HG03521 (cell line): ENCODE data around the gene GUCY2C.

Experiments
- ATAC-seq: cut with Tn5 transposase; IDR thresholded peaks from one replicate; pipeline ENCODE4 v1.9.1; 2021; ENCODE audit warnings: mild to moderate bottlenecking, moderate library complexity; ENCODE audit not compliant: unreplicated experiment

GUCY2C gene

DNA sequence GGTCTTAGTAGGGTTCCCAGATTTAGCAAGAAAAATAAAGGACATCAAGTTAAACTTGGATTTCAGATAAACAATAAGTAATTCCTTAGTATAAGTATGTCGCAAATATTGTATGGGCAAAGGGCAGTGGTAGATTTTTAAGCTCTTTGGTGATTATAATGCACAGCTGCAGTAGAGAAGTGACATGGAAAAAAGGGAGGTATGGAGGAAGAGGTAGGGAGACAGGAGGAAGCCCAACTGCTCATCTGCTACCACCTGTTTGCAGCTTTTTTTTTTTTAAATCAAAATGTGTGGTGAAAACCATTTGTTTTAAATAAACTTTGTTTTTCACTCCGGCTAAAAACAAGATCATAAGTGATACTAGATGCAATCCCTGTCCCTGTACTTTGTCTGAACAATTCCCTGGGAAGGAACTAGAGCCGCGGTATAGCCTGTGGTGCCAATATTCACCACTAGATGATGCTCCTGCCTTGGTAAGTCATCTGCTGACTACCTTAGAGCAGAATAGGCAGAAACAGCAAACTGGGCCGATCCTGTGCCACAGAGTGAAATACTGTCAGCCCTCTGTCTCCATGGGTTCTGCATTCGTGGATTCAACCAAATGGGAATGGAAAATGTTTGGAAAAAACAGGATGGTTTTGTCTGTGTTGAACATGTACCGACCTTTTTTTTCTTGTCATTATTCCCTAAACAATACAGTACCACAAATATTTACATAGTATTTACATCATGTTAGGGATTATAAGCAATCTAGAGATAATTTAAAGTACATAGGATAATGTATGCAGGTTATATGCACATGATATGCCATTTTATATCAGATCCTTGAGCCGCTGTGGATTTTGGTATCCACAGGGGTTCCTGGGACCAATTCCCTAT is 66.3 kb downstream of the GUCY2C start:
- ATAC-seq: peak; percentile 91

DNA sequence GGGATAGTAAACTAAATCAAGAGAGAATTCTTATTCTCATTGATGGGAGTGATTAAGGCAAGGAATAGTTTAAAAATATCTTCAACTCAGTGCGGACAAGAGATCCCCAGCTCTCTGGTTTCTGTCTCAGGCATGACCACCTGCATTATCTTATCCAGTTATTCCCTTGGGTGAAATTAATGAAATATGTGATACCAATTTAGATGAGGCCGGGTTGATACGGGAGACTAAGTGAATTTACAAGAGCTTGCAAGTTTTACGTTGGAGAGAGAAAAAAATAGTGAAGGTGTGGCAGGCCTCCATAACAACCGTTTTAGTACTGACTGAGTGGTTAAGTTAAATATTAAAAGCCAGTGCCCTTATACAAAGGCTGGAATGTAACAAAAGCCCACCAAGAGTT is 67.6 kb downstream of the GUCY2C start:
- ATAC-seq: no peak

DNA sequence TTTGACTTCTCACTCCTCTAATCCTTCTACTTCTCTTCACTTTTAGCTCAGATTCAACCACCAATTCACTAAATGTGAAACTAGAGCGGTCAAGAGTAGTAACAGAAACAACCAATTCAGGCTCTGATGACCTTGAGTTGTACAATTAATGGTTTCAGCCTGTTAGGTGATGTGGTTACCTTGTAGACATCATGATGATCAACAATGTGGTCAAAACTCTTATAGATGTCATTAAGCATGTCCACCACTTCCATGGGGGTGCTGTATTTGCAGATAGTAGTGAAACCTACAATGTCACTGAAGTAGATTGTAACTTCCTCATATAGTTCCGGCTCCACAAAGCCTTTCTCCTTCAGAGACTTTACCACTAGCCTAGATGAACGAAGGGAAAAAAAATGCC is 74.6 kb downstream of the GUCY2C start:
- ATAC-seq: peak; percentile 72

DNA sequence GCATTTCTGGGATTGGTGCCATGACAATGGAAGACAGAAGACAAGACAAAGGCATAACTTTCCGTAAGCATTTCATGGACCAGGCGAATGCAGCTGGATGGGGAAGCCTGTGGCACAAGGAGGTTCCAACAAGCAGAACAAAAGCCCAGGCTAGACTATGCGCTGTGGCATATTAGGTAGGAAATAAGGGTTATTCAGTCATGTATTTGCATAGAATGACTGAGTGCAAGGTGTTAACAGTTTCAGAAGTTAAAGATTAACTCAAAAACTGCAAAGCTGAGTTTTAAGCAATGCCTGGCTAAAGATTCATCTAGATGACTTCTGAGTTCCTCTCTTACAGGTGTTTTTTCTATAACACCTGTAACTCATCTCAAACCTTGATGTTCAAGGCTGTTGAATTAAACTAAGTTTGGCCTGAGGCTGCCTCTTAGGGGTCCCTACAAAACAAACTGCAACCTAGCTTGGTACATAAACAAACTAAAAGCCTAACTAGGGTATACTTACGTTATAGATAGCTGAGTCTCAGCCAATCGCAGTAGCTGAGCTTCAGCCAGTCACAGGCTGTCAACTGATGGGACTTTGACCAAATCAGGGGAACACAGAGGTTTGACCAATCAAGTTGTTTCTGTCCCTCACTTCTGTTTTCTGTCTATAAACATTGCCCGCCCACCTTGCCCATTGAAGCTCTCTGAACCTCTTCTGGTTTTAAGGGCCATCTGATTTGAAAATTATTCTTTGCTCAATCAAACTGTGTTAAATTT is 76.5 kb downstream of the GUCY2C start:
- ATAC-seq: peak; percentile 33

DNA sequence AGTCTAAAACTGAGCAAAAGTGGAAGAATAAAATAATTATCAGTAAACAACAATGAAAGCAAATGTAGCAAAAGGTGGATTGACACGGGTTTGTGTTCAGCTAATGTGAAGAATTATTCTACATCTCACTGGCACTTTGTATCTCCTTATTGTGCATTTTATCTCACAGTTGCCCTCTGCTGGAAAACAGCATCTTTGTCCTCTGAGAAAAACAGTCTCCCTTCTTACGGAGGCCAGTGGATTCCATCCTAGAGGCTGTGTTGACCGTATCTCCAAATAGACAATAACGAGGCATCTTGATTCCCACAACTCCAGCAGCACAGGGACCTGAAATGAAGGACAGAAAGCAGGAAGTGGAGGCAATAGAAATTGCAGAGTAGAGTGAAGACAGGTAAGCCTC is 77.4 kb downstream of the GUCY2C start:
- no peak for ATAC-seq

DNA sequence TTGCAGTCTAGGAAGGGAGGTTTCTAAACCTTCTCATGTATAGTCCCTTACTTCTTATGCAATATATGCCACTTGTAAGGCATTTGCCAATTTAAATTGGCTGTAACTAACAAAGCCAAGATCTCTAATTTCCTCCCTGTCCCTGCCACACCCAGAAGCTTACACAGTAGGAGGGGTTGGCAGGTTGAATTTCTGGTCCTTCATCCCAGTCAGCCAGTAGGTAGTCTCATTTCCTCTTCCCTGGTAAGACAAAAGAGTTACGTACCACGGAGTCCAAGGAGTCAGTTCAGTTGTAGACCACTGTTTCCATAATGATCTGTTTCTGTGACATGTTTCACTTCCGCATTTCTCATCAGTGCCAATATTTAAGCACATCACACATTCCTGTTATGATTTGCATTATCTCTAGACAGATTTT is 81.7 kb downstream of the GUCY2C start:
- peak; percentile 43 for ATAC-seq

DNA sequence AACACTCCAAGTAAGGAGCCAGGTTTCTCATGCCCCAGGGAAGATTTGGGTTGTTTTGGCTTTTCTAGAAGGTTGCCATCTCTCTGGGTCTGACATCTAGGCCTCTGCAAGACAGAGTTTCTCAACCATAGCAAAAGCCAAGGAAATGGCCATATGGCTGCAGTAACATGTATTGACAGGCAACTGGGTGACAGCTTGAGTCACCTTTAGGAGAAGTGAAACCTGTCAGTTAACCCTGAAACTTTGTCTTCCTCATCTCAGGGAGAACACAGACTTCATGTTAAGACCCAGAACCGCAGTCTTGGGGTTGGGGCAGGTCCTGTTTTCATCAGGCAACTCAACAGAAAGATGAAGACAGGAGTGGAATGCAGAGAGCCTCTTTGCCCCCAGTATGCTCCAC is 82.7 kb downstream of the GUCY2C start:
- ATAC-seq: peak; percentile 93

DNA sequence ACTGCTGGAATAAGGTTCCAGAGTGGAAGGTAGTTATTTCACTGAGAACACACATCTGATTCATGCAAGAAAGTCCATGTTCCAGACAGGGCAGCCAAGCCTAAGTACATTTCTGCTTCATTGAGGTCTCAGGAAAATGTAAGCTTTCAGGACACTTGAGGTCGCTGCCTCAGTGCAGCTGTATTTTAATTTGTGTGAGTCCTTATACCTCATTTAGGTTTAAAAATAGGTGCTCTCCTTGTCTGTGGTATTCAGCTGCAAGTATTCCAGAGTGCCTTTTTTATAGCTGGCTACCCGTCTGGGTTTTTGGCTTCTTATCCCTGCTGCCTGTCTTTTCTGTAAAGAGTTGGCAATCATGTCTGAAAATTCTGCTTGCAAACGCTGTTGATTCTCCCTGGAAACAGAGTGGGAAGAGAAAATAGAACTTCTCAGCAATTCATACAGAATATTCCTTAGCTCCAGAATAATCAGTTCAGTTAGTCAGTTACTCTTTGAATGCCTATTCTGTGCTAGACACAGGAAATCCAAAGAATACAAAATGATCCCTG is 83.4 kb downstream of the GUCY2C start:
- ATAC-seq: no peak

DNA sequence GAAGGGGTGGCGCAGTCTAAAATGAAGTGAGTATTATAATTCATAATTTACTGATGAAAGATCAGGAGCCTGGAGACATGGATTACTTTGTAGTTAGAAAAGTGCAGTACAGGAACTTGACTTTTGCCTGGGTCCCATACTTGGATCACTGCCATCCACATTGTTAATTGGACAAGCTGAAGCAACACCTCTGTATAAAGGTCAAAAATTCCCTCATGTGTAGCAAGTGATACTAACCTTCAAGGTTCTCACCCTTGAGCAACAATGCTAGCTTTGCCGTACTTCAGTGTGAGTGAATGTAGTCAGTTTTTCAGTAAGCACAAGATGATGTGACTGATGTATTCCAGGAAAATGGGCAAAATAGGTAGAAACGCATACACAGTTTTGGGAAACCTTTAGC is 84.1 kb downstream of the GUCY2C start:
- ATAC-seq: no peak

DNA sequence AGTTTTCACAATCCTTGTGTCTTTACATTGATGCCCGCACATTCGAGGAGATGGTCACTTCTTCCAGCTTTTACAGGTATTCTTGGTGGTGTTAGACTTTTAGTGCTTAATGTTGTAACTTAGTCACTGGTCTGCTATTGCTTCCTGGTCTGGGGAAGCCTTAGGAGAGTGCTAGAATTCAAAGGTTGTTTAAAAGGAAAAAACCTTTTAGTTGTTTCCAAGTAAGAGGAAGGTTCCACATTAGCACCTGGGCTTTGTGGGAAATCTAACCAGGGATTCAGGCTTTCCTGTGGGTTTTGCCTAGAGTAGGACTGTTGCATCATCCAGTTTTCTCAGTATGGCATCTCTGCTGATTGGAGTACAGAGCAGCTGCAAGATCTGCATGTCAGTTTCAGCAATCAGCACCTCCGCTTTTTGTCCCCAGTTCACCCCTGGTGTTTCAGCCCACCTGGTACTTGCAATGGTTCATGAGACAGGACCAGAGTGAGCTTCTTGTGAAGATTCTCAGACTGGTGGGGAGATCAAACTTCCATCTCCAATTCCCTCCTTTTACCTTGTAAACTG is 84.7 kb downstream of the GUCY2C start:
- ATAC-seq: no peak

DNA sequence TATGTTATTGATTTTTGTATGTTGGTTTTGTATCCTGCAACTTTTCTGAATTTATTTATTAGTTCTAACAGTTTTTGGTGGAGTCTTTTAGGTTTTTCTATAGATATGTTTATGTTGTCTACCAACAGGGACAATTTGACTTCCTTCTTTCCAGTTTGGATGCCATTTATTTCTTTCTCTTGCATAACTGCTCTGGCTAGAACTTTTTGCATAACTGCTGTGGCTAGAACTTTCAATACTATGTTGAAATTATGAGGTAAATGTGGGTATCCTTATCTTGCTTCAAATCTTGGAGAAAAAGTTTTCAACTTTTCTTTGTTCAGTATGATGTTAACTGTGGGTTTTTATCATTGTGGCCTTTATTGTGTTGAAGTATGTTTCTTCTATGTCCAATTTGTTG is 88.8 kb downstream of the GUCY2C start:
- ATAC-seq: no peak

DNA sequence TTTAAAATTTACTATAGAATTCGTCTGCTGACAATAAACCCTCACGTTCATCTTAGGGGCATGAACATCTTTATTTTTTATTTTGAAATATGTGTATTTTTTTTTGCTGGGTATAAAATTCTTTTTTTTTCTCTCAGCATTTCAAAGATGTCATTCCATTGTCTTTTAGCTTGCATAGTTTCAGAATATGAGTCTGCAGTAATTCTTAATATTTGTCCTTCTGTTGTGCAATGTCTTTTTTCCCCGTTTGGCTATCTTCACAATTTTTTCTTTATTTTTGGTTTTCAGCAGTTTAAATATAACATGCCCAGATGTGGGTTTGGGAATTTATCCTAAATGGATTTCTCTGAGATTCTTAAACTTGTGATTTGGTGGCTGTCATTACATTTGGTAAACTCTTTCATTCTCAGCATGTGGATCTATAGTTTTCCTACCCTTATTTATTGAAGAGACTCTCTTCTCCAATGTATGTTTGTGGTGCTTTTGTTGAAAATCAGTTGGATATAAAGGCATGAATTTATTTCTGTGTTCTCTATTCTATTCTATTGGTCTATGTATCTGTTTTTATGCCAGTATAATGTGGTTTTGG is 90.9 kb downstream of the GUCY2C start:
- ATAC-seq: no peak

DNA sequence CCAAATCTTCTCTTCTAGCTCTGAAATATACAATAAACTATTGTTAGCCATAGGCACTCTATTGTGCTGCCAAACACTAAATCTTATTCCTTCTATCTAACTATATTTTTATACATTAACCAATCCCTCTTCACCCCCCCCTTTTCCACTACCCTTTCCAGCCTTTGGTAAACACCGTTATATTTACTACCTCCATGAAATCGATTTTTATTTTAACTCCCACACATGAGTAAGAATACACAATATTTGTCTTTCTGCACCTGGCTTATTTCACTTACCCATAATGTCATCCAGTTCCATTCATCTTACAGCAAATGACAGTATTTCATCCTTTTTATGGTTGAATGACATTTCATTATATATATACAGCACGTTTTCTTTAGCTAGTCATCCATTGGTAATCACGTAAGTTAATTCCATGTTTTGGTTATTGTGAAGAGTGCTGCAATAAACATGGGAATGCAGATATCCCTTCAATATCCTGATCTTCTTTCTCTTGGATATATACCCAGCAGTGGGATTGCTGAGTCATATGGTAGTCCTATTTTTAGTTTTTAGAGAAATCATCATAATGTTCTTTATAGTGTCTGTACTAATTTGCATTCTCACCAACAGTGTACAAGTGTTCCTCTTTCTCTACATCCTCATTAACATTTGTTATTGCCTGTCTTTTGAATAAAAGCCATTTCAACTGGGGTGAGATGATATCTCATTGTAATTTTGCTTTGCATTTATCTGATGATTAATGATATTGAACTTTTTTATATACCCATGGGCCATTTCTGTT is 94.5 kb downstream of the GUCY2C start:
- no peak for ATAC-seq

DNA sequence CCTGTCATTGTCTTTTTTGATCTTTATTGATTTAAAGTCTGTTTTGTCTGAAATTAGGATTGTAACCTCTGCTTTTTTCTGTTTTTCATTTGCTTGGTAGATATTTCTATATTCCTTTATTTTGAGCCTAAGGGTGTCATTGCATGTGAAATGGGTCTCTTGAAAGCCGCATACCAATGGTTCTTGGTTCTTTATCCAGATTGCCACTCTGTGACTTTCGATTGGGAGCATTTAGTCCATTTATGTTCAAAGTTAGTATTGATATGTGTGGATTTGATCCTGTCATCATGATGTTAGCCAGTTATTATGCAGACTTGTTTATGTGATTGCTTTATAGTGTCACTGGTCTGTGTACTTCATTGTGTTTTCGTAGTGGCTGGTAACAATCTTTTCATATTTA is 98.9 kb downstream of the GUCY2C start:
- no peak for ATAC-seq

DNA sequence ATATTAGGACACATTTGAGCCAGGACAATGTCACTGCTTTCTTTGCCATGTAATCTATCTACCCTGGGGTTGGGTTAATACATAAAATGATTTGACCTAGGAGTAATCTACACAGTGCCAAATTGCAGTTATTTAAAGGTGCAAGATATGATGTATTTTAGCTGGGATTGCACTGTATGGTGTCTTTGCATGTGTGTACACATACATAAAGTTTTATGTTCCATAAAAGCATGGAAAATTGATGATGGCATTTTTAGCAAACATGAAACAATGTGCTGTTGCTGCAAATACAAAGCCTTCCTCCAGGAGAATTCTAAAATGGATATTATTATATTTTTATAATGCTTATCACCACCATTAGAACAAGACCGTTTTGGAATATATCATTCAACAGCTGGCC is 104.7 kb downstream of the GUCY2C start:
- no peak for ATAC-seq

DNA sequence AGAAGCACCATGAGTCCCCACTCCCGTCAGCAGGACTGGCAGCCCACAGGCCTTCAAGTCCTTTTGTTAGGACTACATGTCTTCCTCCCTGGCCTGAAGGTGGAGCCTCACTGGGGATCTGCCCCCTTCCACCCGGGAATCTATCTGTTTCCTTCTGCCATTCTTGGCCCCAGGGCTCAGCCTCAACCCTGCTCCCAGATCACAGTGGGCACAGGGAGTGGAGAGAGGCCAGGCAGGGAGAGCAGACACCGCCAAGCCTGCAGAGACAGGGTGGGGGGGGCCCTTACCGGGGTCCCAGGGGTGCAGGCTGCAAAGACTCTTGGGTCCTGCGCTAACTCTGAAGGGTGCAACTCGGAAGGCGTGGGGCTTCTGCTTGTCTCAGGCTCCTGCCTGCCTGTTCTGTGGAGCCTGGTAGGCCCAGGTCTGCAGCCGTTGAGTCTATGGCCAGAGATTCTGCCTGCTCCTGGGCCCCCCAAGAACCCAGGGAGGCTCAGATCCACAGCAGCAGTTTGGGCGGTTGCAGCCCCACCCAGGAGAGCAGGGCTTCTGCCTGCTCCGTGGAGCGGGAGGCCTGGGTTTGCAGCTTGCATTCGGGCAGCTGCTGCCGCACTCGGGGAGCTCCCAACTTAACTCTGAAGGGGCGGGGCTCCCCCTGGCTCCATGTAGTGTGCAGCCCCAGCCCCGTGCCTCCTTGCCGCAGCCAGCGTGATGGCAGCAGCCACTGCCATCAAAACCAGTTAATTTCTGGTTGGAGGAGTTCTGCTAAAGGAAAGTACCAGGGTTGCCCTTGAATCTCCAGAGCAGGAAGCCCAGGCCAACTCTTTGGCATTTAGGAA is 107.0 kb downstream of the GUCY2C start:
- no peak for ATAC-seq

DNA sequence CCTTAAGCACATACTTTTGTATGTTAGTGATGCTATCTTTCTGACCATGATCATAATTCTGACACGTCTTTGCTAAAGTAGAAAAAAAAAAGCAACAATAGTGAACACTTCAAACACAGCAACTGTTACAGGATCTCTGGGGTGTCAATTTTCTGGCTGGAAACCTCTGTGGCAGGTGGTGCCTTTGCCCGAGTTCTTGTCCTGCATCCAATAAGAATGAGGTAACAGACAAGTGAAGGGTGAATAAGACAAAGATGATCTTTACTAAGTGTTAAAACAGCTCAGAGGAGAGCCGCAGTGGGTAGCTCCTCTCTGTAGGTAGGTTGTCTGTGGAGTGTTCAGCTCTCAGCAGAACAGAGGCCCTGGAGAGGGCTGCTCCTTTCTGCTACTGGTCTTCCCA is 107.8 kb downstream of the GUCY2C start:
- no peak for ATAC-seq

DNA sequence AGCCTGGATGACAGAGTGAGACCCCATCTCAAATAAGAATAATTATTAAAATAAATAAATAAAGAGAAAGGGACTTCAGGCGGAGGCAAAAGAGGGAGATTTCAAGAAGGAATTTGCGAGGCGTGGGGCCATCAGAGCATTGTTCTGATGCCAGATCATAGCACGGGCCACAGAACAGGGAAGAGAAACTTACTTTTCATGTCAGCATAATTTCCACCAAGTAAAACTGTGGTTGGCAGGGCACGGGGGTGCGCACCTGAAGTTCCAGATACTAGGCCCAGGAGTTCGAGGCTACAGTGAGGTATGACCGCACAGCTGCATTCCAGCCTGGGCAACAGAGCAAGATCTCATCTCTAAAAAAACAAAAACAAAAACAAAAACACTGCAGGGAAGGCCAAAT is 117.8 kb downstream of the GUCY2C start:
- no peak for ATAC-seq

DNA sequence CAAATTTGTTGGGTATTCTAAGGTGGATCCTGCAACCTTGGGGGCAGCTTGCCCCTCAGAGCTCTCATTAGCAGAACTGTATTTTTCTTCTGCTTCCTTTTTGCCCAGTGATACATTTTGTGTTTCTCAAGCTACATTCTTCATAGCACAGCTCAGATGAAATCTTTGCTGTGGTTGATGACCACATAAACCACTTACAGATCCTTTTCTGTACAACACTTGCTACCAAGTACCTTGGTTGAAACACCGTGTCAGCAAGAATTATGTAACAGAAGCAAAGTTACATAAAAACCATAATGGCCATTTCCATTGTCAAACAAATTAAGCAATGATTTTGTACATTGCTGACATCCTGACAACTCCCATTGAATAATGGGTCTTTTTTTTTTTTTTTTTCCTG is 119.1 kb downstream of the GUCY2C start:
- peak; percentile 46 for ATAC-seq

DNA sequence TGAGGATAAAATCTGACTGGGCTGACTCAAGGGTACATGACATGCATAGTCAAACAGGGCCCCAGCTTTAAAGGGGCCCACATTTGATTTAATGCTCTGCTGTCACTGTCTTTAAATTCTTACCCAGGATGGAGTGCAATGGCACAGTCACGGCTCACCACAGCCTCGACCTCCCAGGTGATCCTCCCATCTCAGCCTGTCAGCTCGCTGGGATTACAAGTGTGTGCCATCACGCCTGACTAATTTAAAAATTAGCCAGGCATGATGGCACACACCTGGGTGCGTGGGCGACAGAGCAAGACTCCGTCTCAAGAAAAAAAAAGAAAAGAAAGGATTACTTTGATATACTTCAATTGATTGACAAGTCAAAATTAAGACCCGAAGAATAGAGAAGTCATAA is 119.5 kb downstream of the GUCY2C start:
- ATAC-seq: no peak
